Neural progenitor cell (in vitro differentiated cells): ENCODE results near the gene GRAMD4. TPM values are rescaled to one million over a fixed set of nuclear protein-coding genes. Genes with fewer than 3 reads are reported as not detected.

Experiments
- DNase-seq: peaks from one replicate; pipeline ENCODE4 v3.0.0-alpha.2; 2016; ENCODE audit warnings: low spot score
- H2AFZ ChIP-seq: fragments of 200-600 bp; sonication (generic); replicated peaks from 2 replicates; pipeline ENCODE4 v1.6.1; 2016; ENCODE audit warnings: antibody characterized with exemption
- H3F3A ChIP-seq: fragments of 200-600 bp; sonication (generic); 2 replicates; pipeline ENCODE4 v1.6.1; 2016; ENCODE audit warnings: antibody characterized with exemption, low read depth
- H3K27ac ChIP-seq: fragments of 200-600 bp; sonication (generic); 2 replicates; pipeline ENCODE4 v1.5.1; 2016; ENCODE audit warnings: mild to moderate bottlenecking
- H3K27me3 ChIP-seq: fragments of 200-600 bp; sonication (generic); 2 replicates; pipeline ENCODE4 v1.6.1; 2016; ENCODE audit warnings: mild to moderate bottlenecking, moderate library complexity
- H3K36me3 ChIP-seq: fragments of 200-600 bp; sonication (generic); 2 replicates; pipeline ENCODE4 v1.5.1; 2016
- H3K4me1 ChIP-seq: fragments of 200-600 bp; sonication (generic); 2 replicates; pipeline ENCODE4 v1.6.1; 2016; ENCODE audit warnings: mixed run types
- H3K4me2 ChIP-seq: fragments of 200-600 bp; sonication (generic); 2 replicates; pipeline ENCODE4 v1.6.1; 2016
- H3K4me3 ChIP-seq: fragments of 200-600 bp; sonication (generic); 2 replicates; pipeline ENCODE4 v1.5.1; 2016
- H3K79me2 ChIP-seq: fragments of 200-600 bp; sonication (generic); 2 replicates; pipeline ENCODE4 v1.6.1; 2016; ENCODE audit warnings: low read depth
- H3K9ac ChIP-seq: fragments of 200-600 bp; sonication (generic); 2 replicates; pipeline ENCODE4 v1.6.1; 2016
- H3K9me3 ChIP-seq: fragments of 200-600 bp; sonication (generic); 2 replicates; pipeline ENCODE4 v1.5.1; 2016; ENCODE audit warnings: low read depth
- H4K20me1 ChIP-seq: fragments of 200-600 bp; sonication (generic); 2 replicates; pipeline ENCODE4 v1.6.1; 2016; ENCODE audit warnings: low read depth
- H3K27ac Mint-ChIP-seq: 3 replicates; pipeline ENCODE4 v1.8.0; 2021; ENCODE audit warnings: mixed read lengths
- H3K27me3 Mint-ChIP-seq: 2 replicates; pipeline ENCODE4 v1.8.0; 2022; ENCODE audit warnings: low read depth, mild to moderate bottlenecking, inconsistent platforms, moderate library complexity, mixed read lengths; ENCODE audit not compliant: insufficient read depth
- H3K36me3 Mint-ChIP-seq: 3 replicates; pipeline ENCODE4 v1.8.0; 2021; ENCODE audit warnings: mixed read lengths
- H3K4me1 Mint-ChIP-seq: 3 replicates; pipeline ENCODE4 v1.8.0; 2021; ENCODE audit warnings: mixed read lengths
- H3K4me3 Mint-ChIP-seq: 3 replicates; pipeline ENCODE4 v1.8.0; 2021; ENCODE audit warnings: mild to moderate bottlenecking, moderate library complexity, mixed read lengths
- H3K9me3 Mint-ChIP-seq: 3 replicates; pipeline ENCODE4 v1.8.0; 2020; ENCODE audit warnings: mixed read lengths
- EZH2 ChIP-seq: fragments of 200-600 bp; sonication (generic); IDR thresholded peaks from 2 replicates; pipeline ENCODE4 v1.6.1; 2017; ENCODE audit warnings: antibody characterized with exemption, mild to moderate bottlenecking, moderate library complexity
- EZH2phosphoT487 ChIP-seq: fragments of 200-600 bp; sonication (generic); IDR thresholded peaks from 2 replicates; pipeline ENCODE4 v1.6.1; 2017; ENCODE audit warnings: antibody characterized with exemption
- total RNA-seq: library from RNA; depleted of rRNA; stranded (reverse); fragments of >200 nt; gene quantifications from 2 replicates; pipeline ENCODE4 v1.2.3, GENCODE V29; 2015; ENCODE audit warnings: low replicate concordance
- TF ChIP-seq, protein P1 (sequence below): fragments of 200-600 bp; sonication (generic); IDR thresholded peaks from 2 replicates; pipeline ENCODE4 v1.5.1; 2017; ENCODE audit warnings: antibody characterized with exemption, mild to moderate bottlenecking

Gene GRAMD4
- total RNA-seq, 1 donor from 2014 or later, result 32.2 TPM

DNA sequence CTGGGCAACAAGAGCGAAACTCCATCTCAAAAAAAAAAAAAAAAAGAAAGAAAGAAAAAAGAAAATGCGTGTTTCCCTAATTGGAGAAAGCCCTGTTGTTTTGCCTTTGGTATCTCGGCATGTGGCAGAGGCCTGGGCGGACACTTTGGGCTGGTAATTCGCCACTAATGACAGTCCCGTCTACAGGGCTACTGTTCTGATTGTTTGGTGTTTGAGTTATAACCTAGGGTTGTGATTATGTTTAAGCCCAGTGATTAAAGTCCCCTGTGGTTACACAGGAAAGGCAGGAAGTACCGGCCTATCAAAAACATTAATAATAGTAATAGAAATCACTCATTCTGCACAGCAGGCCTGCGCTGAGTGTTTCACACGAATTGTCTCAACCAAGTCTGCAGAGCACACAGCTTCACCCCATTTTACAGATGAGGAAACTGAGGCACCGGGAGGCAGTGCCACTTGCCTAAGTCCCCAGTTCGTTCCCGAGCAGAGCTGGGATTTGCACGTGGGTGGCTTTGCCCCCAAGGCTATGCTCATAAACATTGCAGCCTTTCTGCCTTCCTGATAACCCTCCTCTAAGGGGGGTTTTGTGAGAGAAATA is 39.1 kb upstream of the GRAMD4 start:
- H3K4me3 Mint-ChIP-seq, result no peak overlapping the region
- peaks cover 5% of the 10 kb centered on the region for H3K27me3 Mint-ChIP-seq
- TF ChIP-seq EZH2phosphoT487, result no peak
- no peak for TF ChIP-seq EZH2
- TF ChIP-seq, protein P1, sequence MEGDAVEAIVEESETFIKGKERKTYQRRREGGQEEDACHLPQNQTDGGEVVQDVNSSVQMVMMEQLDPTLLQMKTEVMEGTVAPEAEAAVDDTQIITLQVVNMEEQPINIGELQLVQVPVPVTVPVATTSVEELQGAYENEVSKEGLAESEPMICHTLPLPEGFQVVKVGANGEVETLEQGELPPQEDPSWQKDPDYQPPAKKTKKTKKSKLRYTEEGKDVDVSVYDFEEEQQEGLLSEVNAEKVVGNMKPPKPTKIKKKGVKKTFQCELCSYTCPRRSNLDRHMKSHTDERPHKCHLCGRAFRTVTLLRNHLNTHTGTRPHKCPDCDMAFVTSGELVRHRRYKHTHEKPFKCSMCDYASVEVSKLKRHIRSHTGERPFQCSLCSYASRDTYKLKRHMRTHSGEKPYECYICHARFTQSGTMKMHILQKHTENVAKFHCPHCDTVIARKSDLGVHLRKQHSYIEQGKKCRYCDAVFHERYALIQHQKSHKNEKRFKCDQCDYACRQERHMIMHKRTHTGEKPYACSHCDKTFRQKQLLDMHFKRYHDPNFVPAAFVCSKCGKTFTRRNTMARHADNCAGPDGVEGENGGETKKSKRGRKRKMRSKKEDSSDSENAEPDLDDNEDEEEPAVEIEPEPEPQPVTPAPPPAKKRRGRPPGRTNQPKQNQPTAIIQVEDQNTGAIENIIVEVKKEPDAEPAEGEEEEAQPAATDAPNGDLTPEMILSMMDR, result no peak
- DNase-seq, result no peak
- H3K4me3 ChIP-seq, result no peak overlapping the region
- peaks cover 9% of the 10 kb centered on the region for H3K79me2 ChIP-seq
- peaks cover 48% of the 10 kb centered on the region for H3K4me1 Mint-ChIP-seq
- H3F3A ChIP-seq, result peaks cover 22% of the 10 kb centered on the region
- H3K9ac ChIP-seq, result no peak overlapping the region
- peaks cover 1% of the 10 kb centered on the region for H3K9me3 Mint-ChIP-seq
- no peak overlapping the region for H2AFZ ChIP-seq
- peaks cover 15% of the 10 kb centered on the region for H3K4me1 ChIP-seq
- no peak overlapping the region for H3K4me2 ChIP-seq
- H3K9me3 ChIP-seq, result no peaks in the 10 kb centered on the region
- H4K20me1 ChIP-seq, result peaks cover 80% of the 10 kb centered on the region
- H3K27ac ChIP-seq, result no peak overlapping the region
- no peaks in the 10 kb centered on the region for H3K36me3 ChIP-seq
- H3K36me3 Mint-ChIP-seq, result no peaks in the 10 kb centered on the region
- H3K27me3 ChIP-seq, result peaks cover 50% of the 10 kb centered on the region
- H3K27ac Mint-ChIP-seq, result no peak overlapping the region

DNA sequence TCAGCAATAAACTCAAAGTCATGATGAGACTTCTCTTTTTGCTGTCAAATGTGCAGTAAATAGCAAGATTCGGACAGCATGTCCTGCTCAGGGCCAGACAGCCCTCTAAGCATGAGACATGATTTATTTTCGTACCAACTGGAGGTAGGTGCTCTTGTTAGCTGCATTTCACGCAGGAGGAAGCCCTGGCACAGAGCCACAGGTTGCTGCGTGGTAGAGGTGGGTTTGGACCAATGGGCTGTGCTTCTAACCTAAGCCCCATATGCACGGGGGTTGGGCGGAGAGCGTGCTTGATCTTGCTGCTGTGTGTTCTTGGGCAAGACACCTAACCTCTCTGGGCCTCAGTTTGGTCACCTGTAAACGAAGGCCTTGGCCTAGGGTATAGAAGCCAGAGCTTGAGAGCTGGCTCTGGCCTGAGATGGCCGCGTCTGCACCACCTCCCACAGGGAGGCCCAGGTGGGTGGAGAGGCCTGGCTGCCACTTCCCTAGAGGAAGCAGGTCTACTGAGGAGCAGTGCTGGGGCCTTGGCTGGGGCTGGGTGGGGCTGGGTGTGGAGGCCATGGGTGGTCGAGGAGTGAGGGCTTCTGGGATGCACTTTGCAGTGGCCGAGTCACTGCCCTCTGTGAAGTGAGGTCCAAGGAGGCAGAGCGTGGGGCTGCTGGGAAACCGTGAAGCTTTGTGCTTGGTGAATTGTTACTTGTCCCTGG is 38.5 kb upstream of the GRAMD4 start:
- peaks cover 17% of the 10 kb centered on the region for H3F3A ChIP-seq

DNA sequence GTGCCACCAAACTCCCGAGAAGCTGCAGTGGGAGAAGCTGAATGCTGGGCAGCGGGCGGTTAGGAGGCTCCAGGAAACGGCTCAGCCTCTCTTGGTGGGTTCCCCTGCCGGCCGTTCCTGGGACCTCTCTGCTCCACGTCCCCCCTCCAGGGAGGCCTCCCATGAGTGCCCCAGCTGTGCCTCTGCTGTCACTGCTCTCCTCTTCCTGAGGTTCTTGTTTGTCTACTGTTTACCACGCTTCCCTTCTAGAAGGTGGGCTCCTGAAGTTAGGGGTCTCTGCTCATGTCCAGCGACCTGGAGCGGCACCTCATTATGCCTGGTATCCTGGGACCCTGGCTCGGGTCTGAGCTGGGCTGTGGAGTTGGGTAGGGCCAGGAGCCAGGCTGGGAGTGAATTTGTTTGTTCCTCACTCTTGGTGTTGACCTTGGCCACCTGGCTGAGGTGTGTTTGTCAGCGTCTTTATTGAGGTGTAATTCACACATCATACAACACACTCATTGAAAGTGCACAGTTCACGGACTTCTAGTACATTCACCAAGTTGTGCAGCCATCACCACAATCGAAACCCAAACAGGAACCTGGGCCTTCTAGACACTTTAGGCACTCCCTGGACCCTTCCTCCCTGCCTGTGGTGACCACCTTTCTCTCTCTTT is 37.8 kb upstream of the GRAMD4 start:
- Histone ChIP-seq H3K27ac (no peak overlapping the region), H3F3A (peaks cover 17% of the 10 kb centered on the region), H3K4me1 (peaks cover 15% of the 10 kb centered on the region), H3K9ac (no peak overlapping the region), H2AFZ (no peak overlapping the region), H3K4me2 (no peak overlapping the region), H3K36me3 (no peaks in the 10 kb centered on the region), H3K9me3 (no peaks in the 10 kb centered on the region), H3K27me3 (peaks cover 44% of the 10 kb centered on the region), H3K79me2 (peaks cover 9% of the 10 kb centered on the region), H3K4me3 (no peak overlapping the region), H4K20me1 (peaks cover 93% of the 10 kb centered on the region)
- Mint-ChIP-seq H3K9me3 (peaks cover 1% of the 10 kb centered on the region), H3K4me3 (no peak overlapping the region), H3K27me3 (peaks cover 5% of the 10 kb centered on the region), H3K27ac (no peak overlapping the region), H3K36me3 (no peaks in the 10 kb centered on the region), H3K4me1 (peaks cover 55% of the 10 kb centered on the region)
- DNase-seq, result no peak
- TF ChIP-seq EZH2phosphoT487, result no peak
- no peak for TF ChIP-seq EZH2
- TF ChIP-seq, protein P1, result no peak

More for the DNA sequence above, 38.5 kb upstream of the GRAMD4 start:
- no peak overlapping the region for H2AFZ ChIP-seq
- H3K36me3 ChIP-seq, result no peaks in the 10 kb centered on the region
- H3K4me1 ChIP-seq, result peaks cover 15% of the 10 kb centered on the region
- DNase-seq, result no peak
- H3K9ac ChIP-seq, result no peak overlapping the region
- no peak overlapping the region for H3K4me3 Mint-ChIP-seq
- TF ChIP-seq EZH2phosphoT487 (no peak), EZH2 (no peak)
- TF ChIP-seq, protein P1, result no peak
- no peak overlapping the region for H3K4me3 ChIP-seq
- peaks cover 86% of the 10 kb centered on the region for H4K20me1 ChIP-seq
- peaks cover 1% of the 10 kb centered on the region for H3K9me3 Mint-ChIP-seq
- no peak overlapping the region for H3K27ac ChIP-seq
- peaks cover 48% of the 10 kb centered on the region for H3K4me1 Mint-ChIP-seq
- peaks cover 9% of the 10 kb centered on the region for H3K79me2 ChIP-seq
- no peaks in the 10 kb centered on the region for H3K36me3 Mint-ChIP-seq
- no peak overlapping the region for H3K27ac Mint-ChIP-seq
- peaks cover 5% of the 10 kb centered on the region for H3K27me3 Mint-ChIP-seq
- peaks cover 45% of the 10 kb centered on the region for H3K27me3 ChIP-seq
- H3K4me2 ChIP-seq, result no peak overlapping the region
- no peaks in the 10 kb centered on the region for H3K9me3 ChIP-seq
